NK-92 treated with Interleukin-12 subunit alpha and Interleukin-12 subunit beta, amount 100 ng/mL, for 24 hours (cell line): ENCODE data around the gene FDXR.
"Not testable (repeated sequence)": the region's sequence is repeated elsewhere in the genome, so short reads cannot be mapped to it uniquely, and the experiment has no call there.

Experiments
- DNase-seq: peaks from one replicate; lab custom pipeline; 2025; lab: John Stamatoyannopoulos, UW

Gene FDXR, protein sequence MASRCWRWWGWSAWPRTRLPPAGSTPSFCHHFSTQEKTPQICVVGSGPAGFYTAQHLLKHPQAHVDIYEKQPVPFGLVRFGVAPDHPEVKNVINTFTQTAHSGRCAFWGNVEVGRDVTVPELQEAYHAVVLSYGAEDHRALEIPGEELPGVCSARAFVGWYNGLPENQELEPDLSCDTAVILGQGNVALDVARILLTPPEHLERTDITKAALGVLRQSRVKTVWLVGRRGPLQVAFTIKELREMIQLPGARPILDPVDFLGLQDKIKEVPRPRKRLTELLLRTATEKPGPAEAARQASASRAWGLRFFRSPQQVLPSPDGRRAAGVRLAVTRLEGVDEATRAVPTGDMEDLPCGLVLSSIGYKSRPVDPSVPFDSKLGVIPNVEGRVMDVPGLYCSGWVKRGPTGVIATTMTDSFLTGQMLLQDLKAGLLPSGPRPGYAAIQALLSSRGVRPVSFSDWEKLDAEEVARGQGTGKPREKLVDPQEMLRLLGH

GRCh38 chr17:74872313-74873036, at the start of gene FDXR:
Gene FDXR (minus strand): TSS chr17:74872994. CDS start chr17:74872944, 50 bp downstream.
- no peak for DNase-seq

DNA sequence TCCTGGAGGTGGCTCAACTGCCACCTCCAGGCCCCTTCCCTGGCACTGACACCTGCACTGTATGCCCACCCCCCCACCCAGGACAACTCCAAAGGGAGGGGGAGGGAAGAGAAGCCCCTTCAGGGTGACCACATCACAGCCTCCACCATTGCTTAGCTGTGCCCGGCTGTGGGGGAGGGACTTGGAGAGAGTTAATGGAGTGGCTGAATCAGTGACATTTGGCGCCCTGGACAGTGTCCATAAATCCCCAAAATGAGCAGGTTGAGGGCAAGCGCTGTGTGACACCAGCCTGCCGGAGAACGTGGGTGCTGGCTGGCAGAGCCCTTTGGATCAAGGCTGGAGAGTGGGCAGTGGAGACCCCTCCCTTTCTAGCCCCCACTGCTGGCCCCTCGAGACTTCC, 49.4 kb upstream of the FDXR start:
- DNase-seq, result no peak

GRCh38 chr17:74921769-74922168, 49.0 kb upstream of the FDXR start:
- no peak for DNase-seq

- no peak for DNase-seq
Observed at GRCh38 chr17:74921026-74921681, 48.4 kb upstream of the FDXR start.

DNA sequence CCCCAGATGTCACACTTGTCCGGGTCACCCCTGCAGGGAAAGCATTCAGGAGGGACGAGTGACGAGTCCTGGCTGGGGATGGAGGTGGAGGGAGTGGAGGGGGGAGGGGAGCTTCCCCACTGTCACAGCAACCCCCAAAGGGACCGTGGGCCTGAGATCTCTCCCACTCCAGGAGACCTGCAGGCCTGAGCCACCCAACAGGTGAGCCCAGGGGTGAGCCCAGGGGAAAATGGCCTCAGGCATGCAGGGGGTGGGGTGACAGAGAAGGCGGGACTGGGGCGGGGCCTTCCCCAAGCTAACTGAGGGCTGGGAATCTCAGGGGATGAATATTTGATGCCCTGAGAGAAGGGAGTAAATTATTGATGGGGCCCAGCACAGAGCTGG, 47.8 kb upstream of the FDXR start:
- DNase-seq, result no peak

DNA sequence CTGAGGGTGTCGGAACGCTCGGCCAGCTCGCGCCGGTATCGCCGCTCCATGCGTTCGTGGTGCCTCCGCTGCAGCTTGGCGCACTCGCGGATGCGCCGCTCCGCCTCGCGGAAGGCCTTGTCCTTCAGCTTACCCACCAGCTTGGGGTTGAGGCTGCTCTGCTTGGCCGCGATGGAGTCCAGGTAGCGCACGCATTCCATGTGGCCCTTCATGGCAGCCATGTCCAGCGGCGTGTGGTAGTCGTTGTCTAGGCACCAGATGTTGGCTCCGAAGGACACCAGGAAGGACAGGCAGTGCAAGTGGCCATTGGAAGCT, 47.5 kb upstream of the FDXR start:
- no peak for DNase-seq

DNA sequence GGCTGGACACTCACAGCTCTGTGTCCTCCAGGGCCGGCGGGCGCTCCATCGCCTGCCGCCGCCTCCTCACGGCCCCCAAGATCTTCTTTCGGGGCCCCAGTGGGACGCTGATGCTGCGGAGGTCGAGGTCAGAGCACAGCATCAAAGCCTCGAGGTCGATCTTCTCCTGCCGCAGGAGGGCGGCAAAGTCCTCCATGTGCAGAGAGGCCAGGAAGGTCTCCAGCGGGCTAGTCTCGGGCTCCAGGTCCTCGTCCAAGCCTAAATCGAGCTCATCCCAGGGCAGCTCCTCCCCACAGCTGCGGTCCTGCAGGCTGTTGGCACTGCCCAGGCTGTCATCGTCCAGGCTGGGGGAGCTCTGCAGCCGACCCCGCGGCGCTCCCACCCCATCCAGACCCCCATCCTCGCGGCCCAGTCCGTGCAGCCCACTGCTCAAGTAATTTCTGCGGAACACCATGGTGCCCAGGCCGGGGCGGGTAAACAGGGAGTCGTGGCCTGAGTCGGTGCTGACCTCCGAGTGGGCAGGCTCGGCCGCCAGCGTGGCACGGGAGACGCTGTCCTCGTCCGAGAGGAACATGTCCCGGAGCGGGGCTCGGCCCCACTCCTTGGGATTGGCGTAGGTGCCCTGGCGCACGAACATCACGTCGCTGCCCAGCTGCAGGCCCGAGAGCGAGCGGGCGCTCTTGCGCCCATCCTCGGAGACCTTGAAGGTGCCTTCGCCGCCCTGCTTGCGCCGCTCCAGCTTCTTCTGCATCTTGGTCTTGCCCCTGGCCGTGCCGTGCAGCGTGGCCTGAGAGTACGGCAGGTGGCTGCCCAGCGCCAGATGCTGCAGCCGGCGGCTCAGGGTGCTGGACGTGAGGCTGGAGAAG, 46.9 kb upstream of the FDXR start:
- DNase-seq, result no peak

GRCh38 chr17:74918906-74919305, 46.1 kb upstream of the FDXR start:
- DNase-seq, result no peak

DNA sequence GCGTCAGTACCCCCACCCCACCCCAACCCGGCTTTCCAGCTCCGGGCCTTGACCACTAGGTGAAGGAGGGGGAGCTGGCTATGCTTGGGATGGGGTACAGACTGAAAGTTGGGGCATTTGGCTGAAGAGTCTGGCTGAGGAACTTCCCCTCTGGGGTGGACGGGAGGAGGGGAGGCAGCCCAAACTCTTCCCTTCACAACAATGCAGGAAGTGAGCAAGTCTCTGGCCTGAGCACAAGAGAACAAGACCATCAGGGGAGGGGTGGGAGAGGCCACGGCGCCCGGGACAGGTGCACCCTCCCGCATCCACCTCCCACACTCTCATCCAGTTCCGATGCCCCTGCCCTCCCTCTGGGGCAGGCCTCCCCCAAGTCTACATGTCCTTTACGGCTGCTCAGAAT, 44.6 kb upstream of the FDXR start:
- no peak for DNase-seq

- DNase-seq, result no peak
Observed at GRCh38 chr17:74916851-74917199, 44.0 kb upstream of the FDXR start.

- no peak for DNase-seq
Observed at GRCh38 chr17:74916136-74916850, 43.5 kb upstream of the FDXR start.

GRCh38 chr17:74911423-74911822, 38.6 kb upstream of the FDXR start:
- DNase-seq, result not testable (repeated sequence)

DNA sequence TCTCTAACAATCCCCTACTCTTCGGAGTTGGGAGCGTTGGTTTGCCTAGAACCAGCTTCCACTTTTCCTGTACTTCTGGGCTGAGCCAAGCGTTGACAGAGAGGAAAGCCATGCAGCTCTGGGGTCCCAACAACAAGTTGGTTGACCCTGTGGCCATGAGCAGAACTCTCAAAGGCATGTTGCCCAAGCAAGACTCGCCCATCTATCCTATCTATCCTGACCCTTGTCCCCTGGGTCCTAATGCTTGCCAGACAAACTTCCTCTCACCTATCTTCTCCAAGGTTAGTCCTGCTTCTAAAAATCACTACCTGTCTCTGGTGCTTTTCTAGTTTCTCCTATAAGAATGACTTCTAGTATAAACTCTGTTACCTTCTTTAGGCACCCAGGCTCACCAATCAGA, 36.3 kb upstream of the FDXR start:
- not testable (repeated sequence) for DNase-seq

- DNase-seq, result no peak
Observed at GRCh38 chr17:74907012-74907411, 34.2 kb upstream of the FDXR start.

DNA sequence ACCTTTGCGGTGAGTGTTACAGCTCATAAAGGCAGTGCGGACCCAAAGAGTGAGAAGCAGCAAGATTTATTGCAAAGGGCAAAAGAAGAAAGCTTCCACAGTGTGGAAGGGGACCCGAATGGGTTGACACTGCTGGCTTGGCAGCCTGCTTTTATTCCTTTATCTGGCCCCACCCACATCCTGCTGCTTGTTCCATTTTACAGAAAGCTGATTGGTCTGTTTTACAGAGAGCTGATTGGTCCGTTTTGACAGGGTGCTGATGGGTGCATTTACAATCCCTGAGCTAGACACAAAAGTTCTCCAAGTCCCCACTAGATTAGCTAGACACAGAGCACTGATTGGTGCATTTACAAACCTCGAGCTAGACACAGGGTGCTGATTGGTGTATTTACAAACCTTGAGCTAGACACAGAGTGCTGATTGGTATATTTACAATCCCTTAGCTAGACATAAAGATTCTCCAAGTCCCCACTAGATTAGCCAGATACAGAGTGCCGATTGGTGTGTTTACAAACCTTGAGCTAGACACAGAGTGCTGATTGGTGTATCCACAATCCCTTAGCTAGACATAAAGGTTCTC, 33.5 kb upstream of the FDXR start:
- DNase-seq, result not testable (repeated sequence)

GRCh38 chr17:74904687-74905409, 32.1 kb upstream of the FDXR start:
- no peak for DNase-seq

GRCh38 chr17:74903671-74904070, 30.9 kb upstream of the FDXR start:
- DNase-seq, result no peak

GRCh38 chr17:74903034-74903433, 30.2 kb upstream of the FDXR start:
- DNase-seq, result no peak

GRCh38 chr17:74901353-74902135, 28.8 kb upstream of the FDXR start:
- DNase-seq, result no peak

GRCh38 chr17:74900208-74900607, 27.4 kb upstream of the FDXR start:
- DNase-seq, result no peak
